T-helper 2 cell (primary cell): Measurements from ENCODE around the gene RIPPLY3.

Experiments used
- DNase-seq, 5 experiments: peaks; one replicate each; pipeline versions ENCODE4 v3.0.0 to v3.0.0-alpha.2; 2012 to 2022

RIPPLY3 gene

GRCh38 chr21:37062593-37062935 lies 56.1 kb downstream of the RIPPLY3 start:
- DNase-seq: no peak

- no peak for DNase-seq
These were observed 56.9 kb downstream of the RIPPLY3 start for GRCh38 chr21:37063433-37063832.

- DNase-seq: no peak
These were observed 58.3 kb downstream of the RIPPLY3 start for GRCh38 chr21:37064841-37065240.

GRCh38 chr21:37065561-37066177 lies 59.2 kb downstream of the RIPPLY3 start:
- no peak for DNase-seq
